Keratinocyte (primary cell): Measurements from ENCODE around the gene KRTAP10-4.

Experiments used
- CTCF ChIP-seq, 3 experiments: IDR thresholded peaks in 1 of 3; conservative IDR thresholded peaks in 1 of 3; optimal IDR thresholded peaks in 1 of 3; 2 replicates in 2 of 3; 3 replicates in 1 of 3; pipeline versions ENCODE3 to v1.5.1; 2011; ENCODE audit warnings: low read length in 3 of 3, mild to moderate bottlenecking in 3 of 3, moderate library complexity in 2 of 3, control low read depth in 1 of 3, inconsistent platforms in 1 of 3; ENCODE audit not compliant: insufficient read depth in 2 of 3; ENCODE audit errors: extremely low read depth in 1 of 3
- EZH2 ChIP-seq: IDR thresholded peaks from one replicate; pipeline ENCODE4 v1.6.1; 2012; ENCODE audit warnings: inconsistent platforms, mild to moderate bottlenecking, low read length, moderate library complexity

- TF ChIP-seq CTCF (optimal IDR thresholded peaks at IDR 0.05 in 1 of 3, IDR thresholded peaks at IDR 0.05 in 1 of 3, conservative IDR thresholded peaks at IDR 0.05 in 1 of 3; ENCODE audit: extremely low read depth in 1 of 3, insufficient read depth in 2 of 3, low read length in 3 of 3) (no peak), EZH2 (no peak)
Observed at GRCh38 chr21:44530221-44530902, 43.2 kb upstream of the KRTAP10-4 start.
